PFSK-1 (cell line): ENCODE data around the gene NCAPH2.

ENCODE experiments used
- POLR2AphosphoS5 ChIP-seq: IDR thresholded peaks from 2 replicates; pipeline ENCODE4 v1.6.1; 2012; ENCODE audit warnings: low read depth, mild to moderate bottlenecking, control low read depth, low read length, moderate library complexity
- REST ChIP-seq, 2 experiments: IDR thresholded peaks; 2 replicates each; pipeline versions ENCODE4 v1.6.1 to v1.8.0; 2011 to 2012; ENCODE audit warnings: low read depth in 2 of 2, low read length in 2 of 2, control low read depth in 1 of 2, inconsistent platforms in 1 of 2, mild to moderate bottlenecking in 1 of 2, moderate library complexity in 1 of 2; ENCODE audit not compliant: insufficient read depth in 1 of 2
- TAF1 ChIP-seq: IDR thresholded peaks from 2 replicates; pipeline ENCODE4 v1.6.1; 2012; ENCODE audit warnings: low read length, control low read depth, borderline replicate concordance; ENCODE audit not compliant: insufficient read depth

GRCh38 chr22:50545522-50546325 is 37.7 kb downstream of the NCAPH2 start, which contains the start of gene KLHDC7B:
- TF ChIP-seq REST (IDR thresholded peaks at IDR 0.05; ENCODE audit: insufficient read depth in 1 of 2, low read depth in 2 of 2, low read length in 2 of 2) (no peak), POLR2AphosphoS5 (no peak), TAF1 (no peak)
